Left renal cortex interstitium (tissue), 4 donors: ENCODE data around the gene GIMD1. TPM values are rescaled to one million over a fixed set of nuclear protein-coding genes. Genes with fewer than 3 reads are reported as not detected.

Experiments
- DNase-seq, 4 donors: peaks; one replicate each; pipeline ENCODE4 v3.0.0-alpha.2; 2013; ENCODE audit warnings: low read depth in 4 of 4, low spot score in 2 of 4, missing footprints in 1 of 4
- polyA plus RNA-seq, 4 donors: library from polyadenylated mRNA; unstranded; fragments of 120-200 nt; gene quantifications; one replicate each; pipeline ENCODE4 v1.2.1, GENCODE V29; 2013; ENCODE audit not compliant: insufficient read length in 4 of 4

Gene GIMD1
- polyA plus RNA-seq, 4 donors = 0.11 TPM; not detected in 3

GRCh38 chr4:106315968-106316772, 52.4 kb downstream of the GIMD1 start, which contains the start of the genes AIMP1 and TBCK:
TSS of gene AIMP1 (plus strand) at chr4:106316550. CDS start at chr4:106325010, 8,460 bp downstream.
TSS of gene TBCK (minus strand) at chr4:106316209. CDS start at chr4:106308960, 7,249 bp downstream.
- peak; percentile 94 to 98 (median 95) for DNase-seq

- DNase-seq = peak in 2 of 4 donors; percentile 23 to 53
Measured at GRCh38 chr4:106315476-106315967, 53.1 kb downstream of the GIMD1 start.

- DNase-seq = no peak
Measured at GRCh38 chr4:106314960-106315359, 53.6 kb downstream of the GIMD1 start.

GRCh38 chr4:106312997-106313522, 55.5 kb downstream of the GIMD1 start:
- DNase-seq = no peak

- no peak for DNase-seq
Measured at GRCh38 chr4:106312377-106312776, 56.2 kb downstream of the GIMD1 start.

Other genes with a start within 250 kb of the GIMD1 start
- gene TBCK, start 52.6 kb downstream of the GIMD1 start, polyA plus RNA-seq = 10 to 100 TPM; 48.2 to 70.2 (median 56.8) TPM
- gene AIMP1, start 52.2 kb downstream of the GIMD1 start, polyA plus RNA-seq = 10 to 100 TPM; 66.6 to 88.2 (median 71.7) TPM